Heart left ventricle (tissue), 16 donors: ENCODE results near the gene LRRC46. TPM values are rescaled to one million over a fixed set of nuclear protein-coding genes. Genes with fewer than 3 reads are reported as not detected.

Experiments used
- ATAC-seq, 4 donors: fragments of 200-7000 bp; cut with Tn5 transposase; one replicate each; pipeline ENCODE4 v1.9.1; 2020 to 2022; ENCODE audit warnings: moderate library complexity in 4 of 4, mild to moderate bottlenecking in 3 of 4, moderate number of reproducible peaks in 1 of 4
- DNase-seq, 5 donors: peaks; one replicate each; pipeline ENCODE4 v3.0.0-alpha.2; 2020
- H3K27ac ChIP-seq, 12 donors: fragments of 200-600 bp; sonication (generic) in 4 of 12; one replicate each; pipeline versions ENCODE4 v1.5.0 to v1.8.0; 2016 to 2022; ENCODE audit warnings: mild to moderate bottlenecking in 2 of 12
- H3K27me3 ChIP-seq, 9 donors: fragments of 200-600 bp; sonication (generic) in 2 of 9; one replicate each; pipeline versions ENCODE4 v1.5.1 to v1.8.0; 2016 to 2022; ENCODE audit warnings: mild to moderate bottlenecking in 3 of 9
- H3K36me3 ChIP-seq, 9 donors: fragments of 200-600 bp; sonication (generic) in 2 of 9; one replicate each; pipeline versions ENCODE4 v1.5.0 to v1.8.0; 2018 to 2022; ENCODE audit warnings: mild to moderate bottlenecking in 2 of 9
- H3K4me1 ChIP-seq, 12 donors: fragments of 200-600 bp; sonication (generic) in 4 of 12; one replicate each; pipeline versions ENCODE4 v1.5.0 to v1.8.0; 2016 to 2022; ENCODE audit warnings: mild to moderate bottlenecking in 3 of 12
- H3K4me3 ChIP-seq, 12 donors: fragments of 200-600 bp; sonication (generic) in 4 of 12; one replicate each; pipeline versions ENCODE4 v1.5.0 to v1.8.0; 2017 to 2022; ENCODE audit warnings: mild to moderate bottlenecking in 9 of 12, moderate library complexity in 4 of 12
- H3K9me3 ChIP-seq, 12 donors: fragments of 200-600 bp; sonication (generic) in 4 of 12; one replicate each; pipeline versions ENCODE4 v1.5.0 to v1.8.0; 2016 to 2022; ENCODE audit warnings: mild to moderate bottlenecking in 1 of 12
- POLR2A ChIP-seq, 2 donors: fragments of 450-650 bp; IDR thresholded peaks; one replicate each; pipeline ENCODE4 v1.6.1; 2017; ENCODE audit warnings: antibody characterized with exemption in 2 of 2, mild to moderate bottlenecking in 2 of 2, moderate library complexity in 2 of 2
- WGBS, 4 donors: extraction: QIAGEN DNeasy Blood & Tissue Kit in 2 of 4; methylation state at CpG; one replicate each; pipeline versions ENCODE4 v1.1.5 to v1.1.7; 2013 to 2018; 5-methylcytosine and 5-hydroxymethylcytosine counted together
- intact Hi-C, 10 donors: fragments of 100-400 bp; cut with DNase I; formaldehyde crosslinking; loops; one replicate each; pipeline versions ENCODE4 v1.11.1 to v1.14.2; 2022
- polyA plus RNA-seq, 2 donors: library from polyadenylated mRNA; stranded (reverse); fragments of 200-250 nt; gene quantifications; one replicate each; pipeline ENCODE4 v1.2.3, GENCODE V29; 2013
- total RNA-seq, 9 donors: library from RNA; depleted of rRNA in 2 of 9; stranded (reverse); fragments of >200 nt in 2 of 9; fragmentation: NEBNext Ultra II Directional in 3 of 9; extraction: Animal tissue kit (Norgen Biotek cat#: 25700) in 3 of 9; gene quantifications; one replicate each; pipeline versions ENCODE4 v1.1.0 to v1.2.4, GENCODE V29; 2016 to 2023
- TF ChIP-seq, protein P1 (sequence below), 12 donors: fragments of 200-600 bp; sonication (generic) in 4 of 12; IDR thresholded peaks; one replicate each; pipeline versions ENCODE4 v1.5.0 to v1.8.0; 2018 to 2022; ENCODE audit warnings: antibody characterized with exemption in 12 of 12, mild to moderate bottlenecking in 5 of 12
- donor health status: ischemic (EF 13 %, LVEDD 7.1; RV severe dilation, severe dysfunction).
- donor health status: healthy with polysubstance abuse.
- donor health status: DM: no; HTN: yes; CAD: no.
- donor health status: DM: no; HTN: no; CAD: no.
- donor health status: ischemic (EF 25% LVEDD 6.9; RV normal size, moderate dysfunction).
- donor health status: ischemic (EF 25% LVEDD 5.7; RV mildly dilated, moderate dysfunction).
- donor health status: healthy.
- donor health status: DM: yes; HTN: yes; CAD: no.
- donor health status: ischemic (EF 35%, LVEDD 5.7; RV mildly dilated, moderate dysfunction).
- donor health status: nonischemic (EF 11% LVEDD 7.7; RV severe dilation, severe dysfunction).
- donor health status: DM: yes; HTN: yes; CAD: no.
- donor health status: PGD.
- donor health status: ischemic (EF 29% LVEDD 5.4; RV normal size, mild dysfunction).
- donor health status: nonischemic (EF 23%, LVEDD 6.1; RV moderate dilation, normal function).

LRRC46 gene
- total and polyA plus RNA-seq, 11 donors = 0.17 to 0.44 (median 0.32) TPM; not detected in 2

DNA sequence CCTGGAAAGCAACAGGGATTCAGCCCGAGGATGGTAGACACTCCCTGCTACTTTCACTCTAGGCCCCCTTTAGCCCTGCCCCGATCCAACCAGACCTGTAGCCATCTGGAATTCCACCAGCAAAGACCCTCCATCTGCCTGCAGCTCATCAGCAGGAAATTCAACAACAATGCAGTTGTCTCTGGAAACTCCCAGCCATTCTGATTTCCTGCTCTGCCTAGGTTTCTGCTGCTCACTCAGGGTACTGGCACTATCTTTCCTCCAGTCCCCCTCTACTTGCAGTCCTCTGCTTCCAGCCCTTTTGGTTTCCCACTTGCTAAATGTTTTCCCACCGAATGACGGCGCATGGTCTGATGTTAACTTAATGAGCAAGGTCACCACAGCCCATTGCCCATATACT is 22.1 kb downstream of the LRRC46 start:
- DNase-seq (peak in 1 of 5 donors; percentile 1), ATAC-seq (no peak)
- Histone ChIP-seq H3K36me3 (no peaks in the 10 kb centered on the region), H3K4me3 (no peak overlapping the region), H3K4me1 (peaks cover 4 to 31% (median 12%) of the 10 kb centered on the region in 12 donors), H3K9me3 (no peaks in the 10 kb centered on the region), H3K27ac (no peak overlapping the region), H3K27me3 (peaks cover 17 to 77% (median 70%) of the 10 kb centered on the region in 9 donors)
- intact Hi-C loops = loop anchor here in 1 of 10 donors (1.0 kb wide), 1 partner anchor 27 kb away; no protein-coding TSS in a partner anchor
- TF ChIP-seq, protein P1, sequence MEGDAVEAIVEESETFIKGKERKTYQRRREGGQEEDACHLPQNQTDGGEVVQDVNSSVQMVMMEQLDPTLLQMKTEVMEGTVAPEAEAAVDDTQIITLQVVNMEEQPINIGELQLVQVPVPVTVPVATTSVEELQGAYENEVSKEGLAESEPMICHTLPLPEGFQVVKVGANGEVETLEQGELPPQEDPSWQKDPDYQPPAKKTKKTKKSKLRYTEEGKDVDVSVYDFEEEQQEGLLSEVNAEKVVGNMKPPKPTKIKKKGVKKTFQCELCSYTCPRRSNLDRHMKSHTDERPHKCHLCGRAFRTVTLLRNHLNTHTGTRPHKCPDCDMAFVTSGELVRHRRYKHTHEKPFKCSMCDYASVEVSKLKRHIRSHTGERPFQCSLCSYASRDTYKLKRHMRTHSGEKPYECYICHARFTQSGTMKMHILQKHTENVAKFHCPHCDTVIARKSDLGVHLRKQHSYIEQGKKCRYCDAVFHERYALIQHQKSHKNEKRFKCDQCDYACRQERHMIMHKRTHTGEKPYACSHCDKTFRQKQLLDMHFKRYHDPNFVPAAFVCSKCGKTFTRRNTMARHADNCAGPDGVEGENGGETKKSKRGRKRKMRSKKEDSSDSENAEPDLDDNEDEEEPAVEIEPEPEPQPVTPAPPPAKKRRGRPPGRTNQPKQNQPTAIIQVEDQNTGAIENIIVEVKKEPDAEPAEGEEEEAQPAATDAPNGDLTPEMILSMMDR (IDR thresholded peaks at IDR 0.05) = no peak
- TF ChIP-seq POLR2A (IDR thresholded peaks at IDR 0.05) = no peak
- 32 to 56% (median 43%) methylated on average over 5 of the region's 5 CpGs for WGBS, 4 donors

DNA sequence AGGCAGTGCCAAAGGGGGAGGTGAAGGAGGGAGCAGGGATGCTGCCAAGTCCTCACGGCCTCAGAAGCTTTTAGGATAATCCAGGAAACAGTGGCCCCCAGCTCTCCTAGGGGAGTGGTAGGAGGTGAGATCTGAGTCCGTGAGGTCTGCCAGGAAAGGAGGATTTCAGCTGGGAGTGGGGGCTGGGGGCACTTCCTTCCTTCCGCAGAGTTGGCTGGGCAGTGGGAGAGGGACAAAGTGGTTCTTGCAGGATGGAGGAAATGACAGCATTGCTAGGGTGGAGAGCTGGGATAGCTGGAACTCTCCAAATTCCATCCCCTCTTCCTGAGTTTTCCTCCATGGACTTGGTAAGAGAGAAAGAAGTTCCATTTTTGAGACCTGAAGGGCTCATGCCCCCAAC is 24.3 kb downstream of the LRRC46 start:
- intact Hi-C loops = no loop called here
- WGBS, 4 donors = 18 to 31% (median 25%) methylated on average over 3 of the region's 3 CpGs
- Histone ChIP-seq H3K4me3 (no peak overlapping the region), H3K9me3 (no peaks in the 10 kb centered on the region), H3K4me1 (peaks cover 4 to 27% (median 9%) of the 10 kb centered on the region in 12 donors), H3K27me3 (peaks cover 17 to 67% (median 52%) of the 10 kb centered on the region in 9 donors), H3K36me3 (no peaks in the 10 kb centered on the region), H3K27ac (peak overlapping the region in 3 of 12 donors; percentile 9 to 55 (median 43))
- TF ChIP-seq POLR2A (IDR thresholded peaks at IDR 0.05) = no peak
- TF ChIP-seq, protein P1 (IDR thresholded peaks at IDR 0.05) = no peak
- ATAC-seq = peak in 2 of 4 donors; percentile 9 to 36
- DNase-seq = peak in 1 of 5 donors; percentile 40

DNA sequence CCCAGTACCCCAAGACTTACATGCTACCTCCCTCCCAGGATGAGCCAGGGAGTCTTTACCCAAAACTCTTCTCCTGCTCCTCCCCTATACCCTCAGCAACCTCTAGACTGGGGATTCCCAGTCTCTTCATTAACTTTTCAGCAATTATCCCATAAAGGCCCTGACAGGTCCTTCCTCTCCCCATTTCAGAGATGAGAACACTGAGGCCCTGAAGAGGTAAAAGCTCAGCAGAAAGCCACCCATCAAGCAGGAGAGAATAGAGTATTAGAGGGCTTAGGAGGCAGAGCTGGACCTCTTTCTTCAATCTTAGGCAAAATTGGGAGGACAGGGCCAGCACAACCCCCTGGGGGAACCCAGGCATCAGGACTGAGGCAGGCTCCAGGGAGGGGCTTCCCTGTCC is 25.4 kb downstream of the LRRC46 start:
- Histone ChIP-seq H3K4me1 (peaks cover 0 to 18% (median under 1%) of the 10 kb centered on the region in 12 donors), H3K36me3 (no peaks in the 10 kb centered on the region), H3K27ac (no peak overlapping the region), H3K4me3 (no peak overlapping the region), H3K27me3 (peaks cover 14 to 57% (median 42%) of the 10 kb centered on the region in 9 donors), H3K9me3 (no peaks in the 10 kb centered on the region)
- ATAC-seq (no peak), DNase-seq (no peak)
- TF ChIP-seq, protein P1 (IDR thresholded peaks at IDR 0.05) = no peak
- TF ChIP-seq POLR2A (IDR thresholded peaks at IDR 0.05) = no peak
- intact Hi-C loops = no loop called here

DNA sequence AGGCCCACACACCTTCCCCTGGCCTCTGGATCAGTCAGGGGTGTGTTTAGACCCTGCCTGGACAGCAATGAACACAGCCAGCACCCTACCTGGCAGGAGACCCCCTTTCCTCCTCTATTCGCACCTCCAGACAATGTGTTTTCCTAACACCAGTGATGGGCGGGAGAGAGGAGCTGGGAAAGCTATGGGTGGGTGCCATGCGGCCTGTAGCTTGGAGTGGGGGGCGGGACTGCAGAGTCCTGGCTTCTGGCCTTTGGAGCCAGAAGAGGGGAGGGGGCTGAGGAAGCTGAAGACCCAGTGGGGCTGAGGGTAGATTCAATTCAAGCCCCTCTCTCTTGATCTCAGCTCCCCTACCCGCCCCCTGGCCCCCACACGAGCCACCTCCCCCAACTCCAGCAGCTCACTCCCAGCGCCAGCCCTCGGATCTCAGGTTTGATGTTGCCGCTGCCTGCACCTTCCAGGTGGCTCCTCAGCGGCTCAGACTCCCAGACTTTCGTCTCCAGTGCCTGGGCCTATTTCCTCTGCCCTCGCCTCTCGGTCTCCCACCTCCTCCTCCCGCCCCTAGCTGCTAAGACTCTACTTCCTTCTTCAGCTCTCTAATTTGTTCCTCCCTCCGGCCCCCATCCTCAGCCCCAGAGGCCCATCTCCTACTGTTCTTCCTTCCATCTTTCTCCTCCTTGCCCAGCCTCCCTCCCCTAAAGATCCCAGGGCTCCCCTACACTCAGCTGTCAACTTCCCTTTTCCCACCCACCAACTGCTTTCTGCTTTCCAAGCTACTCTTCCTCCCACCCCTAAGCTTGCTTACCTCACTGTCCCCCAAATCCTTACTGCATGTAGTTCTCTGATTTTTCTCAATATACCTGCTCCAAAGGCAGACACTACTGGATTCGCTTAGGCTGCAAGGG is 26.3 kb downstream of the LRRC46 start:
- DNase-seq = peak in 1 of 5 donors; percentile 34
- H3K9me3 ChIP-seq = no peaks in the 10 kb centered on the region
- peaks cover 5 to 47% (median 32%) of the 10 kb centered on the region in 9 donors for H3K27me3 ChIP-seq
- 76 to 85% (median 83%) methylated on average over 16 of the region's 16 CpGs for WGBS, 4 donors
- H3K4me3 ChIP-seq = no peak overlapping the region
- H3K36me3 ChIP-seq = no peaks in the 10 kb centered on the region
- TF ChIP-seq, protein P1 (IDR thresholded peaks at IDR 0.05) = no peak
- TF ChIP-seq POLR2A (IDR thresholded peaks at IDR 0.05) = no peak
- no peak overlapping the region for H3K27ac ChIP-seq
- H3K4me1 ChIP-seq = peaks cover 0 to 13% (median 0%) of the 10 kb centered on the region in 12 donors
- intact Hi-C loops = no loop called here
- ATAC-seq = no peak
